ENCODE results near the gene TMEM175. TPM values are rescaled to one million over a fixed set of nuclear protein-coding genes. Genes with fewer than 3 reads are reported as not detected.

The TMEM175 gene
- total and polyA plus RNA-seq, 12 donors: 15.6 to 49.6 (median 19.0) TPM

GRCh38 chr4:985123-985830, 53.0 kb downstream of the TMEM175 start:
- ATAC-seq: peak; percentile 56 to 77 (median 70)

GRCh38 chr4:986428-986878, 54.2 kb downstream of the TMEM175 start:
- Histone ChIP-seq H3K4me3 (peak overlapping the region; percentile 41 to 92 (median 76)), H3K27ac (peak overlapping the region in 9 of 10 donors; percentile 6 to 84 (median 58)), H3K36me3 (peaks cover 0 to 13% (median 0%) of the 10 kb centered on the region in 9 donors), H3K9me3 (no peaks in the 10 kb centered on the region), H3K27me3 (no peaks in the 10 kb centered on the region), H3K4me1 (peaks cover 4 to 32% (median 25%) of the 10 kb centered on the region in 9 donors)
- ATAC-seq (peak in 6 of 8 donors; percentile 2 to 38 (median 26)), DNase-seq (no peak)
- TF ChIP-seq, protein P1, sequence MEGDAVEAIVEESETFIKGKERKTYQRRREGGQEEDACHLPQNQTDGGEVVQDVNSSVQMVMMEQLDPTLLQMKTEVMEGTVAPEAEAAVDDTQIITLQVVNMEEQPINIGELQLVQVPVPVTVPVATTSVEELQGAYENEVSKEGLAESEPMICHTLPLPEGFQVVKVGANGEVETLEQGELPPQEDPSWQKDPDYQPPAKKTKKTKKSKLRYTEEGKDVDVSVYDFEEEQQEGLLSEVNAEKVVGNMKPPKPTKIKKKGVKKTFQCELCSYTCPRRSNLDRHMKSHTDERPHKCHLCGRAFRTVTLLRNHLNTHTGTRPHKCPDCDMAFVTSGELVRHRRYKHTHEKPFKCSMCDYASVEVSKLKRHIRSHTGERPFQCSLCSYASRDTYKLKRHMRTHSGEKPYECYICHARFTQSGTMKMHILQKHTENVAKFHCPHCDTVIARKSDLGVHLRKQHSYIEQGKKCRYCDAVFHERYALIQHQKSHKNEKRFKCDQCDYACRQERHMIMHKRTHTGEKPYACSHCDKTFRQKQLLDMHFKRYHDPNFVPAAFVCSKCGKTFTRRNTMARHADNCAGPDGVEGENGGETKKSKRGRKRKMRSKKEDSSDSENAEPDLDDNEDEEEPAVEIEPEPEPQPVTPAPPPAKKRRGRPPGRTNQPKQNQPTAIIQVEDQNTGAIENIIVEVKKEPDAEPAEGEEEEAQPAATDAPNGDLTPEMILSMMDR (IDR thresholded peaks at IDR 0.05): no peak
- intact Hi-C loops (cut with DNase I): no loop called here
- WGBS, 2 donors: 2 to 4% methylated on average over 14 of the region's 14 CpGs

More at GRCh38 chr4:985123-985830, 53.0 kb downstream of the TMEM175 start:
- peak; percentile 65 to 79 for DNase-seq
- H3K27me3 ChIP-seq: no peaks in the 10 kb centered on the region
- H3K4me1 ChIP-seq: peaks cover 4 to 32% (median 25%) of the 10 kb centered on the region in 9 donors
- intact Hi-C loops (cut with DNase I): no loop called here
- peak overlapping the region in 8 of 10 donors; percentile 2 to 80 (median 29) for H3K4me3 ChIP-seq
- WGBS, 2 donors: 47 to 53% methylated on average over 23 of the region's 23 CpGs
- peaks cover 0 to 7% (median 0%) of the 10 kb centered on the region in 9 donors for H3K36me3 ChIP-seq
- no peaks in the 10 kb centered on the region for H3K9me3 ChIP-seq
- TF ChIP-seq, protein P1 (IDR thresholded peaks at IDR 0.05): peak in 1 of 9 donors; percentile 12
- H3K27ac ChIP-seq: no peak overlapping the region

GRCh38 chr4:986879-987623, 54.8 kb downstream of the TMEM175 start, which contains the start of gene IDUA:
IDUA (plus strand) TSS chr4:987044; CDS start chr4:987085, 41 bp downstream.
- TF ChIP-seq, protein P1 (IDR thresholded peaks at IDR 0.05): peak in 8 of 9 donors; percentile 14 to 65 (median 52)
- H3K36me3 ChIP-seq: peaks cover 0 to 15% (median 0%) of the 10 kb centered on the region in 9 donors
- intact Hi-C loops (cut with DNase I): no loop called here
- H3K4me3 ChIP-seq: peak within 1 kb of the TSS; percentile 41 to 92 (median 76)
- peak within 1 kb of the TSS in 9 of 10 donors; percentile 6 to 84 (median 58) for H3K27ac ChIP-seq
- ATAC-seq: peak; percentile 79 to 92 (median 87)
- DNase-seq: peak; percentile 78 to 86
- H3K27me3 ChIP-seq: no peaks in the 10 kb centered on the region
- H3K9me3 ChIP-seq: no peaks in the 10 kb centered on the region
- 1 to 2% methylated on average over 68 to 69 of the region's 69 CpGs for WGBS, 2 donors
- H3K4me1 ChIP-seq: peaks cover 4 to 32% (median 25%) of the 10 kb centered on the region in 9 donors
